Stomach smooth muscle (tissue), 2 donors: Measurements from ENCODE around the gene ZNF784.

Experiments
- H3K27ac ChIP-seq: one replicate; pipeline ENCODE4 v1.7.0; 2013; ENCODE audit warnings: mild to moderate bottlenecking, low read length, inconsistent platforms
- H3K27me3 ChIP-seq, 2 donors: one replicate each; pipeline ENCODE4 v1.7.0; 2013; ENCODE audit warnings: low read length in 2 of 2; ENCODE audit not compliant: insufficient read depth in 2 of 2, control insufficient read depth in 1 of 2
- H3K36me3 ChIP-seq, 2 donors: one replicate each; pipeline ENCODE4 v1.7.0; 2013; ENCODE audit warnings: low read length in 2 of 2; ENCODE audit not compliant: control insufficient read depth in 2 of 2, insufficient read depth in 2 of 2
- H3K4me1 ChIP-seq: one replicate; pipeline ENCODE4 v1.7.0; 2013; ENCODE audit warnings: low read length; ENCODE audit not compliant: control insufficient read depth, insufficient read depth
- H3K4me3 ChIP-seq, 2 donors: one replicate each; pipeline ENCODE4 v1.7.0; 2013; ENCODE audit warnings: low read length in 2 of 2
- H3K9ac ChIP-seq, 2 donors: one replicate each; pipeline ENCODE4 v1.7.0; 2013; ENCODE audit warnings: low read length in 2 of 2, mild to moderate bottlenecking in 1 of 2
- H3K9me3 ChIP-seq, 2 donors: one replicate each; pipeline ENCODE4 v1.7.0; 2013; ENCODE audit warnings: low read length in 2 of 2; ENCODE audit not compliant: control insufficient read depth in 2 of 2
- donor health status: healthy.
- donor health status: Pancreatic carcinoma.

The ZNF784 gene

GRCh38 chr19:55611300-55611982, 12.9 kb downstream of the ZNF784 start:
- peaks cover 14 to 17% of the 10 kb centered on the region in 2 donors for H3K36me3 ChIP-seq
- H3K9ac ChIP-seq: no peak overlapping the region
- no peak overlapping the region for H3K4me3 ChIP-seq
- H3K27me3 ChIP-seq: no peaks in the 10 kb centered on the region
- H3K9me3 ChIP-seq: no peaks in the 10 kb centered on the region
- H3K27ac ChIP-seq: no peak overlapping the region
- H3K4me1 ChIP-seq: peaks cover 25% of the 10 kb centered on the region

DNA sequence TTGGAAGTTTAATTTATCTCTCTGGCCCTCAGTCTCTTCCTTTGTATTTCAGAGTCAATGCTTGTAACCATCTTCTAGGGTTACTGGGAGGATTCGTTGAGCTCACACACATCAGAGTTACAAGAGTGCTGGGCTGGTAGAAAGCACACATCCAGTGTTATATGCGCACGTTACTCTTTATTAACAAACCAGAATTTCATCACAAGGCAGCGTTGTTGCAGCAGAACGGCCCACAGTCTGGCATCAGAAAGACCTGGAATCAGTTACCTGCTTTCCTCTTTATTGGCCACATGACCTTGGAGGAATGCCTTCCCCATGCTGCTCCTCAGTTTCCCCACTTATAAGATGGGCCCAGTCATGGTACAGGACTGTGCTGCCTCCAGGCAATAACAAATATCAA, 15.0 kb downstream of the ZNF784 start:
- Histone ChIP-seq H3K27ac (no peak overlapping the region), H3K9me3 (no peaks in the 10 kb centered on the region), H3K36me3 (peaks cover 7 to 9% of the 10 kb centered on the region in 2 donors), H3K4me1 (peaks cover 40% of the 10 kb centered on the region), H3K9ac (no peak overlapping the region), H3K27me3 (no peaks in the 10 kb centered on the region), H3K4me3 (no peak overlapping the region)

- Histone ChIP-seq H3K9ac (peak overlapping the region; percentile 88 to 90), H3K36me3 (peaks cover 5 to 9% of the 10 kb centered on the region in 2 donors), H3K27me3 (no peaks in the 10 kb centered on the region), H3K4me3 (peak overlapping the region; percentile 88 to 93), H3K4me1 (peaks cover 40% of the 10 kb centered on the region), H3K9me3 (no peaks in the 10 kb centered on the region), H3K27ac (peak overlapping the region; percentile 87)
These were observed 17.5 kb downstream of the ZNF784 start for GRCh38 chr19:55606817-55607216.

- H3K36me3 ChIP-seq: peaks cover 5 to 9% of the 10 kb centered on the region in 2 donors
- peaks cover 38% of the 10 kb centered on the region for H3K4me1 ChIP-seq
- no peaks in the 10 kb centered on the region for H3K27me3 ChIP-seq
- peak overlapping the region; percentile 87 for H3K27ac ChIP-seq
- peak overlapping the region; percentile 88 to 90 for H3K9ac ChIP-seq
- peak overlapping the region; percentile 88 to 93 for H3K4me3 ChIP-seq
- H3K9me3 ChIP-seq: no peaks in the 10 kb centered on the region
These were observed 17.9 kb downstream of the ZNF784 start for GRCh38 chr19:55606471-55606787.

DNA sequence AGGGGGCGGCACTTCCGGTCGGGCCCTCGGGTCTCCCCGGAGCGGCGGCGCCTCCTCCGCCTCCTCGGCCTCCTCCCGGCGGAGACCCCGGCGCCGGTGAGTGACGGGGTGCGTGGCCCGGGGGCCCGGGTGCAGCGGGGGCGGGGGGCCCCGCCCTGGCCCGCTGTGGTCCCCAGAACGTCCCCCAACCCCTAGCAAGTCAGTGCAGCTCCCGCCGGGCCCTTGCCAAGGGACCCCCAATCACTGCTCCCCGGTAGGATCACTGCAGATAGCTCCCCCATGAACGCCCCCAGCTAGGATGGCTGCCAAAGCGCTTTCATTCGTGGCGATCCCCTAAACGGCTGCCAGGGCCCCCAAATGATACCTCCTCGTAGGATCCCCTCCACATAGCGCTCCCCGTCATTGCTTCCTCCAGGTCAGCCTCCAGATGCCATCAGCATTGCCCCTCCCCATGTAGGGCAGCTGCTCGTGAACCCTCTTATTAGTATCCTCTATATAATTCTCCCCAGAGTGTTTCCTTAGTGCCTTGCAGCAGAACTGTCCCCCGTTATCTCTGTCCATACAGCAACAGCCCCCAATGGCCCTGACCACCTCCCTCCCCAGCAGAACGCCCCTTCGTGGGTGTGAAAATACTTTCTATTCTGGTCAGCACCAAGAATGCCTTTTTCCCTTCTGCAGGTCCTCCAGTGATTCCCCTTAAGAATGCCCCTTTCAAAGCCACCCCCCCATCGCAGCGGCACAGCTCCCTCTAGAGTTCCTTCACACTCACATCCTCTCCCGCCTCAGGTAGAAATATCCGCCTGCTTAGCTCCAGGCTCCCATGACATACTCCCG, 18.5 kb downstream of the ZNF784 start, which contains the start of gene ZNF865:
Gene ZNF865 (plus strand): TSS at position 11 of the 834 bp plus-strand sequence. CDS start 7,972 bp downstream, outside the sequence.
- Histone ChIP-seq H3K27me3 (no peaks in the 10 kb centered on the region), H3K27ac (peak within 1 kb of the TSS; percentile 87), H3K4me3 (peak within 1 kb of the TSS; percentile 88 to 93), H3K9me3 (no peaks in the 10 kb centered on the region), H3K4me1 (peaks cover 40% of the 10 kb centered on the region), H3K9ac (peak within 1 kb of the TSS; percentile 88 to 90), H3K36me3 (peaks cover 5 to 9% of the 10 kb centered on the region in 2 donors)

- Histone ChIP-seq H3K27ac (peak overlapping the region; percentile 87), H3K9ac (peak overlapping the region in 1 of 2 donors; percentile 90), H3K27me3 (no peaks in the 10 kb centered on the region), H3K9me3 (no peaks in the 10 kb centered on the region), H3K4me3 (peak overlapping the region; percentile 88 to 93), H3K4me1 (peaks cover 41% of the 10 kb centered on the region), H3K36me3 (peaks cover 3 to 9% of the 10 kb centered on the region in 2 donors)
These were observed 19.1 kb downstream of the ZNF784 start for GRCh38 chr19:55605207-55605636.

- Histone ChIP-seq H3K4me1 (peaks cover 41% of the 10 kb centered on the region), H3K9ac (no peak overlapping the region), H3K27ac (no peak overlapping the region), H3K36me3 (no peaks in the 10 kb centered on the region), H3K4me3 (no peak overlapping the region), H3K27me3 (no peaks in the 10 kb centered on the region), H3K9me3 (no peaks in the 10 kb centered on the region)
These were observed 20.6 kb downstream of the ZNF784 start for GRCh38 chr19:55603581-55604292.

DNA sequence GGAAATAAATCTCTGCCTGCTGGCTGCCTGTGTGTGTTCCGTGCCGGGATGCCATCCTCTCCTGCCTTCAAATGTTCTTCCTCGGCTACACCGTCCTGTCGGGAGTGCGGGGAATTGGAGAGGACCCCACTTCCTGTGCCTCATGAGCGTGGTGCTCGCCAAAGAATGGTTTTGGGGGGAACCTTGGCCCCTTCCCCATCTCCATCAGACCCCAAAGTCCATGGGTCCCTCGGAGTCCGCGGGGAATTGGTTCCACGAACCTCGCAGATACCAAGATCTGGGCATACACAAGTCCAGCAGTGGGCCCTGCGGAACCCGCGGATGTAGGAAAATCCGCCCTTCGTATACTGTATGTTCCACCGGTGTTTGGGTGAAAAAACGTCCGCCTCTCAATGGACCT, 21.3 kb downstream of the ZNF784 start:
- no peak overlapping the region for H3K4me3 ChIP-seq
- H3K36me3 ChIP-seq: no peaks in the 10 kb centered on the region
- no peaks in the 10 kb centered on the region for H3K9me3 ChIP-seq
- H3K27ac ChIP-seq: no peak overlapping the region
- H3K4me1 ChIP-seq: peaks cover 41% of the 10 kb centered on the region
- no peaks in the 10 kb centered on the region for H3K27me3 ChIP-seq
- no peak overlapping the region for H3K9ac ChIP-seq

- Histone ChIP-seq H3K36me3 (no peaks in the 10 kb centered on the region), H3K27ac (no peak overlapping the region), H3K9me3 (no peaks in the 10 kb centered on the region), H3K27me3 (no peaks in the 10 kb centered on the region), H3K9ac (no peak overlapping the region), H3K4me3 (no peak overlapping the region), H3K4me1 (peaks cover 36% of the 10 kb centered on the region)
These were observed 22.0 kb downstream of the ZNF784 start for GRCh38 chr19:55602104-55603001.

GRCh38 chr19:55601084-55601483, 23.3 kb downstream of the ZNF784 start:
- Histone ChIP-seq H3K9ac (peak overlapping the region; percentile 72 to 76), H3K9me3 (no peaks in the 10 kb centered on the region), H3K4me1 (peaks cover 23% of the 10 kb centered on the region), H3K27ac (peak overlapping the region; percentile 97), H3K36me3 (peaks cover 3 to 5% of the 10 kb centered on the region in 2 donors), H3K4me3 (peak overlapping the region; percentile 96), H3K27me3 (no peaks in the 10 kb centered on the region)
